Lower leg skin (tissue), 3 donors: Measurements from ENCODE around the gene HARBI1.

Experiments
- POLR2A ChIP-seq, 2 donors: fragments of 450-650 bp; IDR thresholded peaks; one replicate each; pipeline ENCODE4 v1.6.1; 2016 to 2017; ENCODE audit warnings: antibody characterized with exemption in 2 of 2, mild to moderate bottlenecking in 1 of 2, moderate library complexity in 1 of 2
- TF ChIP-seq, protein P1 (sequence below), 3 donors: fragments of 450-650 bp; IDR thresholded peaks; one replicate each; pipeline ENCODE4 v1.5.1; 2016; ENCODE audit warnings: antibody characterized with exemption in 3 of 3, mild to moderate bottlenecking in 3 of 3, moderate library complexity in 2 of 3

DNA sequence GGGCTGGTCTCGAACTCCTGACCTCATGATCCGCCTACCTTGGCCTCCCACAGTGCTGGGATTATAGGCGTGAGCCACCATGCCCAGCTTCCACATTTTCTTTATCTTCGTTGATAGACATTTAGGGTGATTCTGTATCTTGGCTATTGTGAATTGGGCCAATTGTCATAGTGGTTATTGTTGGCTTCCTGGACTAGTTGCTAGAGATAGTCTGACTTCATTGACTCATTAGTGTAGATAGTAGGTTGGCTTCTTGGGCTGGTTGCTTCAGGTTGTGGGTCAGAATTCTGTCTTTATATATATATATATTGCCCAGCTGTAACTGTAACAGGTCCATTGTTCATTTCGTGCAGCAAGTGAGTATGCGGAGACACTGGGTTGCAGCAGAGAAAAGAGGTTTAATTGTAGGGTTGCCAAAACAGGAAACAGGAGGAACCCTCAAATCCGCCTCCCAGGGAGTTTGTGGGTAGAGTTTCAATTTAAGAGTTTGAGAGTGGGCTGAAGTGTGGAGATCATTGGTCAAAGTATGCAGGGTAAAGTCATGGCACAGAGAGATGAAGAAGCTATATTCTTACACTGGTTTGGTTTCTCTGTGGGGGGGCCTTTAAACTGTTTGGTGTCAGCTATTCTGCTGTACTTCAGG, 22.3 kb upstream of the HARBI1 start:
- TF ChIP-seq, protein P1, sequence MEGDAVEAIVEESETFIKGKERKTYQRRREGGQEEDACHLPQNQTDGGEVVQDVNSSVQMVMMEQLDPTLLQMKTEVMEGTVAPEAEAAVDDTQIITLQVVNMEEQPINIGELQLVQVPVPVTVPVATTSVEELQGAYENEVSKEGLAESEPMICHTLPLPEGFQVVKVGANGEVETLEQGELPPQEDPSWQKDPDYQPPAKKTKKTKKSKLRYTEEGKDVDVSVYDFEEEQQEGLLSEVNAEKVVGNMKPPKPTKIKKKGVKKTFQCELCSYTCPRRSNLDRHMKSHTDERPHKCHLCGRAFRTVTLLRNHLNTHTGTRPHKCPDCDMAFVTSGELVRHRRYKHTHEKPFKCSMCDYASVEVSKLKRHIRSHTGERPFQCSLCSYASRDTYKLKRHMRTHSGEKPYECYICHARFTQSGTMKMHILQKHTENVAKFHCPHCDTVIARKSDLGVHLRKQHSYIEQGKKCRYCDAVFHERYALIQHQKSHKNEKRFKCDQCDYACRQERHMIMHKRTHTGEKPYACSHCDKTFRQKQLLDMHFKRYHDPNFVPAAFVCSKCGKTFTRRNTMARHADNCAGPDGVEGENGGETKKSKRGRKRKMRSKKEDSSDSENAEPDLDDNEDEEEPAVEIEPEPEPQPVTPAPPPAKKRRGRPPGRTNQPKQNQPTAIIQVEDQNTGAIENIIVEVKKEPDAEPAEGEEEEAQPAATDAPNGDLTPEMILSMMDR (IDR thresholded peaks at IDR 0.05), result no peak
- no peak for TF ChIP-seq POLR2A (IDR thresholded peaks at IDR 0.05)
